NCI-H82 treated with DMSO at 0.1 percent for 48 hours (cell line): Measurements from ENCODE around the gene LRRC57.

Source experiments
- DNase-seq: peaks from one replicate; lab custom pipeline; 2025; ENCODE audit not compliant: unreplicated experiment; lab: John Stamatoyannopoulos, UW

Gene LRRC57

GRCh38 chr15:42493679-42494078 is 54.9 kb downstream of the LRRC57 start:
- no peak for DNase-seq

GRCh38 chr15:42491539-42492225 is 56.9 kb downstream of the LRRC57 start:
- DNase-seq = no peak

DNA sequence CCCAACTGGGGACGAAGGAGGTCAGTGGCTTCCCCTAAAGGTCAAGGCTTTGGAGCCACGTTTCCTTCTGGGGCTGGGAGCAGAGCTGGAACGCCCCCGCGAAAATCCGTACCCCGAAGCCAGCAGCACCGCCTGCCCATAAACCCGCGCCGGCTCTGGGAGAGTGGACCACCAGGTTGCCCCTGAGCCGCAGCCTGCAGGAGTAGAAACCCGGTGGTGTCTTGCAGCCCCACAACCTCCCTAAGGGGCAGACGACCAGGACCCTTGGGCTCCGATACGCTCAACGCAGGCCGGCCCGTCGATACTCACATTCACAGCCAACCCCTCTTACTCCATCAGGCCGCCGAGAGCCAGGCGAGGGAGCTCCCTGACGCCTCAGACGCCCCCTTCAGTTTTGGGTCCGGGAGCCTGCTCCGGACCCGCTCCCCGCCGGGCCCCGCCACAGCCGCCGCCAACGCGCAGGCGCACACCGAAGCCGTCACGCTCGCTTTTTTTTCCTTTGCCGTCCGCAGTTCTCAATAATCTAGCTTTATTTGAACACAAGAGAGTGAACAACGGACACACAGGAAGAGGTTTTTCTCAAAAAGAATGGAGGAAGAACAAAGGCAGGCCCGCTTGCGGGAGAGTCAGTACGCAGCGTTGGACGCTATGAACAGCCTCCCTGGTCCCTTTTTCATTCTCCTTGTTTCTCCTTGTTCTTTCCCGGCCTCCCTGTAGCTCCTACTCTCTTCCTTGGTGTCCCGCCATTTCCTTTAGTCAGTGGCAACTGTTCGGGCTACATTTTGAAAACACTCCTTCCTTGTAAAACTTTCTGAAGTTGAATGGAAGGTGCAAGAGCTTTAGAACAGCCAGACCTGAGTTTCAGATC is 57.7 kb downstream of the LRRC57 start, which contains the start of gene ZNF106:
Gene ZNF106 (minus strand): TSS at position 471 of the 868 bp plus-strand sequence. CDS start 18,852 bp downstream, outside the sequence.
- DNase-seq = peak; percentile 79

- DNase-seq = no peak
Observed at GRCh38 chr15:42490291-42490670, 58.3 kb downstream of the LRRC57 start.
